Stimulated activated CD4-positive, alpha-beta T cell treated with anti-CD3 and anti-CD28 coated beads, Interleukin-15, amount 100 ng/mL, for 48 hours (primary cell): ENCODE results near the gene TENT4B.
A peak's percentile ranks its signal among the peaks of the same experiment; 100 is the strongest.

ENCODE experiments used
- DNase-seq, 2 donors: peaks; one replicate each; pipeline ENCODE4 v3.0.0-alpha.2; 2020; ENCODE audit warnings: low read depth in 2 of 2

Gene TENT4B

DNA sequence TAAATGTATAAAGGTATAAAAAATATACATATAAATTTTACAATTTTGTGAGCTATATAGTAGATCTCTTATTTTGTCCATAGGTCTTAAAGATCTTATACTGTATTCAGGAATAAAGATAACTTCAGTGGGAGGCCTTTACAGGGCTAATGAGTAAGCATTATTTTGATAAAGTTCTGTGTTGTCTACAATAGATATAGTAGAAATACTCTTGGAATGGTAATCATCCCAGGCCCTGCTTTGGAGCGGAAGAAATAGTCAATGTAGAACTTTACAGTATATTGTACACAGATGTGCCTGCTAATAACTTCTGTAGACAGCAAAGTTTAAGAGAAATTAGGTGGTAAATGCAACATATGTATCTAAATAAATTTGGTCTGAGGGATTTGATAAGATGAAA lies 42.6 kb downstream of the TENT4B start:
- no peak for DNase-seq

DNA sequence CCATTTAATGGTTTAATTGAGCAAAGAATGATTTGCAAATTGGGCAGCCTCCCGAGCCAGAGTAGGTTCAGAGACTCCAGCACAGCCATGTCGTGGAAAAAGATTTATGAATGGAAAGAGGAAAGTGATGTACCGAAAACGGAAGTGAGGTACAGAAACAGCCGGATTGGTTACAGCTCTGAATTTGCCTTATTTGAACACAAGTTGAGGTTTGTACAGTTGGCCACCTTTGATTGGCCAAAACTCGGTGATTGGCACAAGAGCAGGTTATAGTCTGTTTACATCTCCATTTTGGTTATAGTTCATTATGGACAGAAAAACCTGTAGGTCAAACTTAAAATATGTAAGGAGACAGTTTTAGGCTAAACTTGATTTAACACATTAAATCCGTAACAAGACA lies 44.5 kb downstream of the TENT4B start:
- DNase-seq, result no peak

DNA sequence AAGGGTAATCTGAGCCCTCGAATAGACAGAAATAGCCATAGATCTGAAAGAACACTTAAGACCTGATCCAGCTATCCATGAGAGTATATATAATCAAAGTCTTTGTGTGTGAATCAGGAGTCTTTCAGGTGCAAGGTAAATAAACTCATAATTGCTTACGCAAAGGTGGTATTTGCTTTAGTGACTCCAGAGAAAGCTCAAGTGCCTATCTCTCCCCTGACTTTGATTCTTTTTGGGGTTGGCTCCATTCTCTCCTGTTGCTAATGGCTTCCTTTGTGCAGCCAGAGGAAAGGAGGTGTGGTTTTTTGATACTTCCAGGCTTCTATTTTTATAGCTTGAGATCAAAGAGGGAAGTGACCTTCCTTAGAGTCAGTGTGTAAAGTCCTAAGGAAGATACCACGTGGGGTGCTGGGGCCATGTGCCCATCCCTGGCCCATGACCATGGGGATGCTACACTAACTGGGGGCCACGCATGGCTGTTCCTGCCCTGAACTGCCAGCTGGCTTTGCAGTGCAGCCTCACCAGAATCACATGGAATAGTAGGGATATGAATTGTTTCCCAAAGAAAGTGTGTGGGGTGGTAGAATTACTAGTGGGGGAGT lies 45.8 kb downstream of the TENT4B start:
- DNase-seq, result no peak

DNA sequence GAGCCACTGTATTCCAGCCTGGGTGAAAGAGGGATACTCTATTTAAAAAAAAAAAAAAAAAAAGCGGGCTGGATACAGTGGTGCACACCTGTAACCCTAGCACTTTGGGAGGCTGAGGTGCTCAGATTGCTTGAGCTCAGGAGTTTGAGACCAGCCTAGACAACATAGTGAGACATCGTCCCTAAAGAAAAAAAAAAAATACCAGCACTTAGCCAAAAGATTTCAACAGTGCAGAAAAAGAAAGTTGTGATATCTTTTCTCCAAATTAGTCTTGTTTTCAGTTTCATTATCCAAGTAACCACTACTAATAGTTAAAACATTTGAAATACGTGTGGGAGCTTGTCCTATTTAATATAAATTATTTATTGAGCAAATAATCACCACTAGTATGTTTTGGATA lies 48.7 kb downstream of the TENT4B start:
- DNase-seq, result no peak

DNA sequence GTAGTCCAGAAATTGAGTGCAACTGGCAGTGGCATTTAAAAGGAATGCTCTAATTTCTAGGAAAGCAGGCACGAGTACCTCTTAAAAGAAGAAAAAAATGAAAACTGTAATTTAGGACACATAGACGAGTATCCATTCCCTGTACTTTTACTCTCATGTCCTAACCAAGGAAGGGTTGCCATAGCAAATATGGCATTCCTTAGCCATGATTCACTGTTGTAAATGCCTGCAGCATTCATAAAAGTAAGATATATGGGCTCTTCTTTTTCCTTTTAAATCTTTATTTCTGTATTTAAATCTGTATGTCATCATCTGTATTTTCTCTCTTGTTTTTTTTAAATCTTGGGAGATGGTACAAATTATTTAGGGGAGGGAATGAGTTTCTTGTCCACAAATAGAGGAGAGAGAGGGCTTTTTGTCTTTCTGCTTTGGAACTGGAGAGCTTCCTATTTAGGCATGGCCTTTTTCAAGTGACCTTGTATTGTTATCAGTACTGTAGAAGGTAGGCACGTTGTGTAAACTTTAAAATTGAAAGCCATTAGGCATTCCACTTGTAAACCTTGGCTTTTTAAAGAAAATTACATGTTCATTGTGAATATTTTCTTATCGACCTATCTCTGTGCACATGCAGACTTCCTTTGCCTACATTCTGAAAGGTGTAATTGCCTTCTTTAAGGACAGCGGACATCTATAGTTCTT lies 50.0 kb downstream of the TENT4B start:
- DNase-seq, result no peak

DNA sequence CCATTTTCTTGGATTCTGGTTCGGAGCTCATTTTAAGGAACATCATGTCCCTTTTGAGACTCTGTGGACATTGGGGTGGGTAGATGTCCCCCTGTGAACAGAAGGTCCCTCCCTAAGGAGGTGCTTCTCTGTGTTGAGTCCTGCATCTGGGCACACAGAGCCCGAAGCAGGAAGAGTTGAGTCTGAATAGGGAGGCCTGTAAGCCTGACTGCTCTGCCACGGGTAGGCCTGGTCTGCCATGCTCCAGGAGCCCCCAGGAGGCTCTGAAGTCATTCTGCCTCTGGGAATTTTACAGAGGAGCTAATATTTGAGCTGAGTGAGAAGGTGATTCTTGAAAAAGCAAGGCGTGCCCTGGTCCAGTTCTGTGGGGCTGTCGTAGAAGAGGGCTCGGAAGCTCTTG lies 50.6 kb downstream of the TENT4B start:
- no peak for DNase-seq

DNA sequence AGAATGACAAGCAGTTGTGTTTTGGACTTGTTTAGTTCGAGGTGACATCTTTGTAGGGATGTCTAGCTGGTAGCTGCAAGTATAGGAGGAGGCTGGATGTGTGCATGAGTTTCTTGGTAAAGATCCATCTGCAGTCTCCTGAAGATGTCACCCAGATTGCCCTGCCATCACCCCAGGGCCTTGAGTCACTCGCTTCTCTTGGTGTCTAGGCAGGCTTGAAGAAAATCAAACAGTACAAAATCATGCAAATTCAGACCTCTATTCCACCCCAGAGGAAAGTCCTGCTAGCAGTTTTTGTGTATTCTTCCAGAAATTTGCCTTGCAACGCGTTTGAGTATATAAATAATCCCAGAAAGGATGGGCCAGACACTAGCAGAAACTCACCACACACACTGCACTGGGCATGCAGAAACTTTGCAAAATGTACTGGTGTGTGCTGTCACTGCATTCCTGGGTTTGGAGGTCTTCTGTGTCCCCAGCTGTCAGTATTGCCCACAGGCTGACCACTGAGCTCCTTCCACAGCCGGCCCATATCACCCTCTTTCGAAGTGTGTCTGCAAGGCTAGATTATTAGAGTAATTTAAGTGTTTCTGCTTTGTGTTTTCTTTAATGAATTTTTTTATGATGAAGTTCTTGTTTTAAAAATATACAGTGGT lies 51.5 kb downstream of the TENT4B start:
- no peak for DNase-seq

DNA sequence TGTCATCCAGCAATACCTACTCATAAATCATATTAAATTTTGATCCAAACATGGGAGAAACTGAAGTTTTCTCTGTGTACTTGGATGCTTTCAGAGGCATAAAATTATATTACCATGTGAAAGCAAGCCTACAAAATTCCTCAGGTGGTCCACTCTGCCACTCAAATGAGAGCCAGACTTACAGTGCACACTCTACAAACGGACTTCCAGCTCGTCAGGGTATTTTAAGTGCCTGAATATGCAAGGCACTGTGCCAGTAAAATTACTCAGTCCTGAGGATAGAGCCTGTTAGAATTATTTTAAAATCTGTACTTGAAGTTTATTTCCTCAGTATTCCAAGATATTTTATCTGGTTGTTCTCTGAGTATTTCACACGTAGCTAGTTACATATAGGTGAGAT lies 54.5 kb downstream of the TENT4B start:
- no peak for DNase-seq

DNA sequence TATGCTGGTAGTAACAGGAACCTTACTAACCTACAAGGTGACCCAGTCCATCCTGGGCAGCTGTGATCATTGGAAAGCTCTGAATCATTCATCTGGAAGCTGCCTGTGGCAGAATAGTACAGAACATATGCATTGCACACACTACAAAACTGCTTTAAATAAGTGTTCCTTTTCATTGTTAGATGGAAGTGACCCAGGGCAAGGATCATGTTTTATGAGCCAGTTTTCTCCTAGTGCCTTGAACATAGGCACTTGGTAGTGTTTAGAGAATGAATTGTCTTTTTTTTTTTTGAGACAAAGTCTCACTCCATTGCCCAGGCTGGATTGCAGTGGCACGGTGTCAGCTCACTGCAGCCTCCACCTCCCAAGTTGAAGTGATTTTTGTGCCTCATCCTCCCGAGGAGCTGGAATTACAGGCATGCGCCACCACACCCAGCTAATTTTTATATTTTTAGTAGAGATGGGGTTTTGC lies 55.4 kb downstream of the TENT4B start:
- no peak for DNase-seq

DNA sequence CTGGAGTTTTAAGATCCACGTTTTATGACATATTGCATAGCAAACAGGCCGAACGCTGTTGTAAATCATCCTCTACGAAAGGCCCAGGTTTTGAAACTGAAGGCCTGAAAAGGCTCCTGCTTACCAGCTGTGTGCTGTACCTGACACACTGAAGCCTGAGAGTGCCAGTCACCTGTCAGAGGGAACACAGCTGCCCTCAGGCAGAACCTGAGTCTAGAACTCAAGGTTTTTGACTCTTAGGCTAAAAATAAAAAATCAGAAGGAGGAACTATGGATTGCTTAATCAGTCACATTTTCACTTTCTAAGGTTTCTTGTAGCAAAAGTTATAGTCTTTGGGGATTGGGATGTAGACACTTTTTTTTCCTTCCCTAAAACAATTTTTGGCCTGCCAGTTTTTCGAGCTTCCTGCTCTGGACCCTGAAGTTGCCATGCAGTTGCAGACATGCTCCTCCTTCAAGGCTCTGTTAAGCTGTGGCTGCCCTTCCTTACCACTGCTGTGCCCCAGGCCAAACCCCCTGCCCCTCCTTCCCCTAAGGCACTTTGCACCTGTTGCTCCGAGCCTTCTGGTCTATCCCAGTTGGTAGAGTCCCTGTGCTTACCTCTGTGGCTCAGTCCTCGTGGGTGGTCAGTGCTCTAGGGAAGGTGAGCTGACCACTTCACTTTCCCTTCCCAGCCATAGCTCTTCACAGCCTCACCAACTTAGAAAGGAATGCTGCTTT lies 56.6 kb downstream of the TENT4B start:
- DNase-seq, result no peak

DNA sequence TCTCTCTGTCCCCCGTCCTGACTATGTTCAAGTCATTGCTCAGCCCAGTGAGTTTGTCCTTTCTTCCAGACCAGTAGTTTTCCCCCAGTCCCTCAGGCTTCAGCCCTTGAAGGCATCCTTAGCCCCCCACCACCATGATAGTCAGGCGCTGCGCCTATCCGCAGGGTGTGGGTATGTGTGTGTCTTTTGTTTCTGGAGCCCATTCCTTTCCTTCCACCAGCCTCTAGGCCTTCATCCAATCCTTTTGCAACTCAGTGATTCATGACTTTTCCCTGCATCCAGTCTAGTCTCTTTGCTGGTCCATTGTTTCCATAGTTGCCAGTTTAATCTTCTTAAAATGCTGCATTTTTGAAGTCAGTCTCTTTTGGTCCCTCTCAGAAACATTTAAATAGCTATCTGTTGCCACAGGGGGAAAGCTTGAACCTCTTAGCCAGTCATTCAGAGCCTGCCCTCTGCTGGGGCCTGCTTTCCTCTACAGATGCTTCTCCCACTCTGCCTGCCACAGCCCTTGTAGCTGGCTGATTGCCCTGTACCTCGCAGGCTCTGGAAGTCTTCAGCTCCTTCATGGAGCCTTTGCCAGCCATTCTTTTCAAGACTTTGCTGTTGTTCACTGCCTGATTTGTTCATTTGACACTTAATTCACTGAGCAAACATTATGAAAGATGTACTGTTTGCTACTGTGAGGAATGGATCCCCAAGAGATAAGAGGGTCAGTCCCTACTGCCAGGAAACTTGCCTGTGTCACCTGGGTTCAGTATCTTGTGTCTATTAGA lies 57.3 kb downstream of the TENT4B start:
- peak; percentile 33 to 54 for DNase-seq

DNA sequence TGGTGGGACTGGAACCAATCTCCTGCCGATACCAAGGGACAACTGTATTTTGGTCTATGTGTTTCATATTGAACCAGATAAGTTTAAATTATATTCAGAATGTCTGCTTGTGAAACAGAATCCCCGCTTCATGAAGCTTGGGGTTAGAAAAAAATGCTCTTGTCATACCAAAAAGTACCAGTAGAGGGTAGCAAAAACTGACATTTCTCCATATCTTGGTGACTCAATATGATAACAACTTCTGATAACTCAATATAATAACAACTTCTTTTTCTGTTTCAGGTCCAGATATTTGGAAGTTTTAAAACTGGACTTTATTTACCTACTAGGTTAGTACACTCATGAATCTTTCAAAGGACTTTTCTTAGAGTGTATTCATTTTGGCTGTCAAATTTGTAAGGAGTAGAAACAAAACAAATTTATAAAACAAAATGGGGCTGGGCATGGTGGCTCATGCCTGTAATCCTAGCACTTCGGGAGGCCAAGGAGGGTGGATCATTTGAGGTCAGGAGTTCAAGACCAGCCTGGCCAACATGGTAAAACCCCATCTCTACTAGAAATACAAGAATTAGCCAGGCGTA lies 60.9 kb downstream of the TENT4B start:
- no peak for DNase-seq

DNA sequence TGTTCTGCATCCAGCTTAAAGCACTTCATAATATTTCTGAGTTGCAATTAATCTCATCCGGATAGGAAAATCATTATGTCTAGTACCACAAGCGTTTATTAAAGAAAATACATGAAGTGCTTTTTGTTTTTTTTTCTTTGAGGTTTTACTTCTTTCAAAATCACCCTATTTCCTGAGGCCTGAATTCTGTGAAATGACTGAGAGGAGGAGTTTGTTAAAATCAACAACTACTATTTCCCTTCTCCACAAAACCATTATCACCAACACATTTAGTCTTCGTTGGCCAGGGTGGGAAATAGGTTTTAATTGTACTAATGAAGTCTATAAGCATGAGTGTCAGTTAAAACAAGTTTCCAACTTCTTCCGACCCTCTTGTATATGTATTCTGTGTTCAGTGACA lies 62.6 kb downstream of the TENT4B start:
- no peak for DNase-seq

DNA sequence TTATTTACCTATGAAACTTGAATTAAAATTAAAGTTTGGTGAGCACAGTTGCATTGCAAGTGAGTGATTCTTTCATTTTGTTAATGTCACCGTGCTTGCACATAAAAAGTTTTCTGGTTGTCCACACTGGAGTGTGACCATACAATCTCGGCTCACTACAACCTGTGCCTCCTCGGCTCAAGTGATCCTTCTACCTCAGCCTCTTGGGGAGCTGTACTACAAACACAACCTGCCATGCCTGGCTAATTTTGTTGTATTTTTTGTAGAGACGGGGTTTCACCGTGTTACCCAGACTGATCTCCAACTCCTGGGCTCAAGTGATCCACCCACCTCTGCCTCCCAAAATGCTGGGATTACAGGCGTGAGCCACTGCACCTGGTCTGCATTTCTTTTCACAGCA lies 63.1 kb downstream of the TENT4B start:
- no peak for DNase-seq

DNA sequence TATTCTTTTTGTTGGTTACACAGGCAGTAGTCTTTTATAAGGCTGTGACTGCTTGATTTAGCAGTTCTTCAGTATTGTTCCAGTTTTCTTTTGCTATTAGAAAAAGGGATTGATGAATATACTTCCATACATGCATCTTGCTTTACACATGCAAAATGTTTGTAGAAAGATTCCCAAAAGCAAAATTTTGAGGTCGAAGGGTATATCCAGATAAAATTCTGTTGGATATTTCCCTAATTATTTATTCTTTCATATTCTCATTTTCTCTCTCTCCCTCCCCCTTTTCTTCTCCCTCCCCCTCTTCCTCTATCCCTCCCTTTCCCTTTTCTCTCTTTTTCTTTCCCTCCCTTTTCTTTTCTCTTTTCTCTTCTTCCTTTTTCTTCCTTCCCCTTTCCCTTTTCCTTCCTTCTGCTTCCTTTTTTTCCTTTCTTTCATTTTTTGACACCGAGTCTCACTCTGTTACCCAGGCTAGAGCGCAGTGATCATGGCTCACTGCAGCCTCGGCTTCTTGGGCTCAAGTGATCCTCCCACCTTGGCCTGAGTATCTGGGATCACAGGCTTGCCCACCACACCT lies 66.4 kb downstream of the TENT4B start:
- no peak for DNase-seq

DNA sequence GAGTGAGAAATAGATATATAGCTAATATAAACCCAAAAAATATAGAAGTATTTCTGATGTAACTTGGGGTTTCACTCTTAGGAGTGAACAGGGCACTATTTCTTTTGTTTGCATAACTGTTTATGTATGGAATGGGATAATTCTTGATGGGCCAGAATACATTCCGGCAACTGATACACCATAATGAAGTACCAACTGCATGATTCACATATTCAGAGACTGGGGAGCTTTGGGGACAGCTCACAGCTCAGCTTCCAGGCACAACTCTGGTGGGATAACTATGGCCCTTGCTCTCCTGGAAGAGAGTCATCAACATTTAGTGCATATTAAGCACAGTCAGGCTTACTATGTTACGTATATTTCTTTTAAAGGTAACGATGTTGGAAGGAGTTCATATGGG lies 71.2 kb downstream of the TENT4B start:
- no peak for DNase-seq

DNA sequence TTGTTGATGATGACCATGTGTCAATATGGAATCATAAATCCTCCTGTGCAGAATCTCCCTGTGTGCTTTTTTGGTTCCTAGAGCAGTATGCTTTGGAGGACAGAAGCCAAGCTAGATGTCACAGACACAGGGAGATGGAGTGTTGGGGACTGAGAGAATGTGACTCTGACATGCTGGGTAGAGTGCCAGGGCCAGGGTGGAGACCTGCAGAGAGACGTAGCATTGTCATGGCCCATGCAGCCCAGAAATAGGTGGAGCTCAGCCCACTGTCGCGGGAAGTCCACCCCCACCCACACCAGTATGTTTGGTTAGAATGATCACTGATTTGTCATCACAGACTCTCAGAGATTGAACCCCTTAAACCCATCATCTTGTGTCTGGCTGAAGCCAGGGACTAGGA lies 74.0 kb downstream of the TENT4B start:
- DNase-seq, result no peak

DNA sequence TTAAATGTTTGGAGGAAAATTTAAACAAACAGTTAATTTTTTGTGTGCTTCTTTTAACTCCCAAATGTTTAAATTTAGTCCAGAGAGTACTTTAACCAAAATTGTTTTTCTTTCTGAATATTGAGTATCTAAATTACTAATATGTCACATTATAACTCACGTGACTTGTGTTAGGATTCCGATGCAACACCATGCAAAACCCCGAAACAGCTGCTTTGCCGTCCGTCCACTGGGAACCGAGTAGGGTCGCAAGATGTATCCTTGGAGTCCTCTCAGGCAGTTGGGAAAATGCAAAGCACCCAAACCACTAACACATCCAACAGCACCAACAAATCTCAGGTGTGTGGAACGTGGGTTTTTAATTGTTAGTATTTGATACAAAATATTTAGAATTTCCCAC lies 74.6 kb downstream of the TENT4B start:
- no peak for DNase-seq

DNA sequence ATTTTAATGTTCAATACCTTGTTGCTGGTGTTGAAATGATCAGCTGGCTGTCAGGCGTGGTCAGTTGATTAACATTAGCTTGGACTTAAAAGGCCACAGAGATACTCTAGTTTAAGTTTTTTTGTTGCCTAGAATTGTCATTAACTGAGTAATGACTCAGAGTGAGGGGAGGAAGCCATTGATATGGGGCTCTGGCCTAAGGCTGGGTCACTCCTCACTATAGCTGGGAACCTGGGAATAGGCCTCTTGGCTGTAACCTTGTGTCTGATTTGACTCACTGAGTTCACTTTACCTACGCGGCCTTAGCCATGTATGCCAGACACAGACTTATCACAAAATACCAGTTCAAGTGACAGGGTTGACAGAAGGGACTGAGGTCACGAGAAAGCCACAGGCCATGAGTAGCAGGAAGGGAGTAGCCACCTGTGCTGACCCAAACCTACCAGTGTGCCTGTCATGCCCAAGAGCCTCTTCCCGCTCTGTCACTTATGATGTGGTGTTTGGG lies 75.3 kb downstream of the TENT4B start:
- DNase-seq, result no peak

DNA sequence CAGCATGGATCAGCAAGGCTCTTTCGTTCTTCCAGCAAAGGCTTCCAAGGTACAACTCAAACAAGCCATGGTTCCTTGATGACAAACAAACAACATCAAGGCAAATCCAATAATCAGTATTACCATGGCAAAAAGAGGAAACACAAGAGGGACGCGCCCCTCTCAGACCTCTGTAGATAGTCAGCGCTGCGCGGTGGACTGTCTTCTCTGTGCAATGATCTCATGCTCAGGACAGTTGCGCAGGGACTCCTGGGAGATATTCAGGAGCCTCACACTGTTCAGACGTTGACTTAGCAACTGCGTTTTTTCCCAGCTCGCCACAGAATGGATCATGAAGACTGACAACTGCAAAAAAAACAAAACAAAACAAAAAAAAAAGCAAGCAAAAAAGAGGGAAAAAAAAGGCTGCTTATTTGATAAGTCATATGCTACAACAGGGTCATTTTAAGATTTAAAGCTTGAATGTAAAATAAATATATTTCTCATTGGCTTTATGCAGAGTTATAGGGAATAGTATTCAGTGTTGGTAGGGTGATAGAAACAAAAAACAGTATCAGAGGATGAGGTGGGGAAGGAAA lies 76.1 kb downstream of the TENT4B start:
- no peak for DNase-seq
